H1 (cell line): ENCODE measurements around the gene NR1D2. TPM values are rescaled to one million over a fixed set of nuclear protein-coding genes. Genes with fewer than 3 reads are reported as not detected.
"Not testable (repeated sequence)": the region's sequence is repeated elsewhere in the genome, so short reads cannot be mapped to it uniquely, and the experiment has no call there.

ENCODE experiments used
- CTCF ChIA-PET: fragments of 300-600 bp; sonication (Branson Sonifier 250); formaldehyde crosslinking; loops from one replicate; lab custom pipeline; 2021; ENCODE audit not compliant: partially characterized antibody; lab: Charles Lee
- POLR2A ChIA-PET: fragments of 300-600 bp; sonication (Branson Sonifier 250); formaldehyde crosslinking; loops from one replicate; lab custom pipeline; 2021; ENCODE audit warnings: inconsistent platforms; ENCODE audit not compliant: partially characterized antibody; lab: Charles Lee
- DNase-seq, 2 experiments: peaks; one replicate each; pipeline versions ENCODE4 v3.0.0 to v3.0.0-alpha.2; 2010 to 2022; ENCODE audit warnings: low spot score in 2 of 2, low read depth in 1 of 2, mixed read lengths in 1 of 2
- FAIRE-seq: peaks from 2 replicates; lab custom pipeline; 2011; peaks lifted over from hg19 to GRCh38; lab: Jason Lieb, UNC
- H2AFZ ChIP-seq: 2 replicates; pipeline ENCODE4 v1.8.1; 2012; ENCODE audit warnings: low read length, inconsistent platforms
- H2AK5ac ChIP-seq: 2 replicates; pipeline ENCODE4 v1.6.1; 2013; ENCODE audit warnings: low read depth, low read length
- H2BK120ac ChIP-seq: replicated peaks from 2 replicates; pipeline ENCODE3; 2013; ENCODE audit warnings: low read depth, low read length, inconsistent platforms
- H2BK12ac ChIP-seq: 2 replicates; pipeline ENCODE4 v1.6.1; 2013; ENCODE audit warnings: low read depth, low read length
- H2BK15ac ChIP-seq: 2 replicates; pipeline ENCODE4 v1.6.1; 2013; ENCODE audit warnings: low read length
- H2BK20ac ChIP-seq: 2 replicates; pipeline ENCODE4 v1.6.1; 2013; ENCODE audit warnings: low read length
- H2BK5ac ChIP-seq: 2 replicates; pipeline ENCODE4 v1.6.1; 2013; ENCODE audit warnings: low read depth, low read length
- H3K14ac ChIP-seq: 2 replicates; pipeline ENCODE4 v1.6.1; 2013; ENCODE audit warnings: inconsistent platforms; ENCODE audit not compliant: insufficient read length
- H3K18ac ChIP-seq: 2 replicates; pipeline ENCODE4 v1.6.1; 2013; ENCODE audit warnings: low read length; ENCODE audit errors: extremely low read depth
- H3K23ac ChIP-seq: 2 replicates; pipeline ENCODE4 v1.6.1; 2013; ENCODE audit warnings: inconsistent platforms; ENCODE audit not compliant: insufficient read length
- H3K23me2 ChIP-seq: 2 replicates; pipeline ENCODE4 v1.6.1; 2013; ENCODE audit warnings: low read depth, low read length
- H3K27ac ChIP-seq: 2 replicates; pipeline ENCODE4 v1.6.1; 2011; ENCODE audit warnings: low read depth, low read length, inconsistent platforms
- H3K27me3 ChIP-seq, 4 experiments: replicated peaks in 1 of 4; 1 replicate in 1 of 4; 2 replicates in 3 of 4; pipeline versions ENCODE4 v1.6.1 to v1.8.1; 2011 to 2013; ENCODE audit warnings: low read length in 3 of 4, mild to moderate bottlenecking in 3 of 4, inconsistent platforms in 2 of 4, mixed read lengths in 2 of 4, moderate library complexity in 1 of 4; ENCODE audit not compliant: control insufficient read depth in 3 of 4, insufficient read depth in 3 of 4; ENCODE audit errors: extremely low read depth in 1 of 4
- H3K36me3 ChIP-seq, 4 experiments: 2 replicates each; pipeline versions ENCODE4 v1.6.1 to v1.8.1; 2011 to 2013; ENCODE audit warnings: mild to moderate bottlenecking in 4 of 4, low read length in 3 of 4, moderate library complexity in 2 of 4, control low read depth in 1 of 4, inconsistent platforms in 1 of 4; ENCODE audit not compliant: insufficient read depth in 4 of 4, control insufficient read depth in 2 of 4
- H3K4ac ChIP-seq: replicated peaks from 2 replicates; pipeline ENCODE3; 2013; ENCODE audit warnings: low read length, low read depth, mixed read lengths, inconsistent platforms; ENCODE audit not compliant: insufficient read length
- H3K4me1 ChIP-seq, 4 experiments: replicated peaks in 1 of 4; 1 replicate in 1 of 4; 2 replicates in 3 of 4; pipeline versions ENCODE4 v1.6.1 to v1.8.1; 2011 to 2013; ENCODE audit warnings: low read length in 3 of 4, inconsistent platforms in 2 of 4, mixed read lengths in 1 of 4; ENCODE audit not compliant: insufficient read depth in 4 of 4, control insufficient read depth in 3 of 4
- H3K4me2 ChIP-seq, 2 experiments: 2 replicates each; pipeline versions ENCODE4 v1.6.1 to v1.8.1; 2011 to 2013; ENCODE audit warnings: low read depth in 2 of 2, low read length in 2 of 2, control low read depth in 1 of 2, inconsistent platforms in 1 of 2, mild to moderate bottlenecking in 1 of 2; ENCODE audit not compliant: insufficient read depth in 1 of 2
- H3K4me3 ChIP-seq, 4 experiments: fragments of 200-600, 300-600 bp in 1 of 4; sonication (generic), shearing (Covaris generic), sonication (Bioruptor Twin) in 1 of 4; 2 replicates each; pipeline versions ENCODE4 v1.5.1 to v1.8.1; 2011 to 2016; ENCODE audit warnings: low read length in 4 of 4, low read depth in 3 of 4, control low read depth in 2 of 4, inconsistent platforms in 2 of 4, mild to moderate bottlenecking in 2 of 4, mixed read lengths in 1 of 4, moderate library complexity in 1 of 4; ENCODE audit not compliant: insufficient read depth in 2 of 4; ENCODE audit errors: extremely low read depth in 1 of 4
- H3K56ac ChIP-seq: replicated peaks from 2 replicates; pipeline ENCODE3; 2013; ENCODE audit warnings: low read depth, mild to moderate bottlenecking, mixed read lengths, low read length, inconsistent platforms; ENCODE audit not compliant: insufficient read length
- H3K79me1 ChIP-seq: 2 replicates; pipeline ENCODE4 v1.6.1; 2013; ENCODE audit warnings: low read depth, low read length, control low read depth
- H3K79me2 ChIP-seq, 2 experiments: 2 replicates each; pipeline versions ENCODE4 v1.6.1 to v1.8.1; 2012 to 2013; ENCODE audit warnings: low read length in 2 of 2, mild to moderate bottlenecking in 2 of 2, inconsistent platforms in 1 of 2; ENCODE audit not compliant: insufficient read depth in 2 of 2, control insufficient read depth in 1 of 2
- H3K9ac ChIP-seq, 4 experiments: replicated peaks in 1 of 4; 1 replicate in 1 of 4; 2 replicates in 3 of 4; pipeline versions ENCODE4 v1.6.1 to v1.8.1; 2011 to 2013; ENCODE audit warnings: low read depth in 3 of 4, low read length in 3 of 4, control low read depth in 2 of 4, mild to moderate bottlenecking in 2 of 4, moderate library complexity in 2 of 4, inconsistent platforms in 1 of 4; ENCODE audit errors: extremely low read depth in 1 of 4
- H3K9me3 ChIP-seq, 2 experiments: 2 replicates each; pipeline versions ENCODE4 v1.6.1 to v1.8.1; 2012 to 2013; ENCODE audit warnings: mild to moderate bottlenecking in 2 of 2, moderate library complexity in 2 of 2, control low read depth in 1 of 2, inconsistent platforms in 1 of 2, low read depth in 1 of 2, low read length in 1 of 2, mixed read lengths in 1 of 2; ENCODE audit not compliant: insufficient read depth in 2 of 2
- H4K20me1 ChIP-seq, 2 experiments: replicated peaks in 1 of 2; 2 replicates each; pipeline versions ENCODE3 to v1.8.1; 2011 to 2013; ENCODE audit warnings: inconsistent platforms in 2 of 2, low read length in 2 of 2, mild to moderate bottlenecking in 1 of 2; ENCODE audit not compliant: insufficient read depth in 2 of 2, control insufficient read depth in 1 of 2
- H4K5ac ChIP-seq: 2 replicates; pipeline ENCODE4 v1.6.1; 2013; ENCODE audit warnings: low read length, low read depth, mixed read lengths, inconsistent platforms; ENCODE audit not compliant: insufficient read length
- H4K8ac ChIP-seq: 2 replicates; pipeline ENCODE4 v1.8.0; 2013; ENCODE audit warnings: mild to moderate bottlenecking, moderate library complexity, low read length, inconsistent platforms; ENCODE audit not compliant: insufficient read depth; ENCODE audit errors: extremely low read depth
- H4K91ac ChIP-seq: replicated peaks from 2 replicates; pipeline ENCODE3; 2013; ENCODE audit warnings: low read length, mixed read lengths, inconsistent platforms; ENCODE audit not compliant: insufficient read length
- WGBS, 2 experiments: shearing (Covaris generic) in 1 of 2; methylation state at CpG; one replicate each; pipeline versions ENCODE4 v1.1.6 to v1.1.7; 2013 to 2015; ENCODE audit warnings: low lambda C conversion rate in 2 of 2, mixed read lengths in 2 of 2, inconsistent platforms in 1 of 2, low coverage in 1 of 2, missing lambda C conversion rate in 1 of 2; ENCODE audit not compliant: insufficient replicate concordance in 2 of 2, insufficient coverage in 1 of 2, insufficient read length in 1 of 2; ENCODE audit errors: extremely low coverage in 1 of 2, missing lambda C conversion rate in 1 of 2; 5-methylcytosine and 5-hydroxymethylcytosine counted together
- polyA plus RNA-seq, 7 experiments: library from polyadenylated mRNA; depleted of rRNA in 3 of 7; stranded (reverse) in 5 of 7; unstranded in 2 of 7; fragments of >200 nt in 5 of 7; fragments of 200-250 nt in 2 of 7; gene quantifications; 1 replicate in 5 of 7; 2 replicates in 1 of 7; 4 replicates in 1 of 7; pipeline versions ENCODE4 v1.2.1 to v1.2.3, GENCODE V29; 2011 to 2013; ENCODE audit warnings: missing spikeins in 2 of 7, mixed read lengths in 2 of 7
- total RNA-seq: library from RNA; stranded (reverse); fragmentation: NEBNext Ultra II Directional; extraction: Animal tissue kit (Norgen Biotek cat#: 25700); gene quantifications from 2 replicates; pipeline ENCODE4 v1.2.1, GENCODE V29; 2021

NR1D2 gene
- total and polyA plus RNA-seq, 2 of the 8 experiments (the other 6 are each of a cell fraction or from before 2014, with no cell fraction given) = 5.9 to 21.7 TPM

- H4K20me1 ChIP-seq, H2BK20ac ChIP-seq, H3K79me2 ChIP-seq, H4K5ac ChIP-seq, H2BK5ac ChIP-seq, H3K18ac ChIP-seq, H3K4me1 ChIP-seq, H3K56ac ChIP-seq, H3K27ac ChIP-seq, H4K8ac ChIP-seq, H3K27me3 ChIP-seq, H2AK5ac ChIP-seq, H3K9ac ChIP-seq, H3K23me2 ChIP-seq, H3K9me3 ChIP-seq, DNase-seq, H4K91ac ChIP-seq, H3K79me1 ChIP-seq, POLR2A ChIA-PET, H2BK120ac ChIP-seq, H2AFZ ChIP-seq, H3K14ac ChIP-seq, H3K23ac ChIP-seq, H3K4ac ChIP-seq, H2BK12ac ChIP-seq, FAIRE-seq, H3K4me3 ChIP-seq, H3K4me2 ChIP-seq, H3K36me3 ChIP-seq, H2BK15ac ChIP-seq: not testable (repeated sequence)
- 90% methylated on average over 8 of the region's 8 CpGs; no CpG with 5 or more reads in 1 of the 2 experiments for WGBS, 2 experiments
- CTCF ChIA-PET = interaction anchor here (0.6 to 1.0 kb wide), 3 partner anchors 11 to 243 kb away, joined by 3 to 7 read pairs (median 4); no protein-coding TSS in a partner anchor
Observed at GRCh38 chr3:24010834-24011233, 65.7 kb downstream of the NR1D2 start.
